Fibroblast of skin of right quadriceps (primary cell): ENCODE data around the gene SIRPA.

Source experiments
- DNase-seq: peaks from one replicate; pipeline ENCODE4 v3.0.0-alpha.2; 2013

Gene SIRPA

DNA sequence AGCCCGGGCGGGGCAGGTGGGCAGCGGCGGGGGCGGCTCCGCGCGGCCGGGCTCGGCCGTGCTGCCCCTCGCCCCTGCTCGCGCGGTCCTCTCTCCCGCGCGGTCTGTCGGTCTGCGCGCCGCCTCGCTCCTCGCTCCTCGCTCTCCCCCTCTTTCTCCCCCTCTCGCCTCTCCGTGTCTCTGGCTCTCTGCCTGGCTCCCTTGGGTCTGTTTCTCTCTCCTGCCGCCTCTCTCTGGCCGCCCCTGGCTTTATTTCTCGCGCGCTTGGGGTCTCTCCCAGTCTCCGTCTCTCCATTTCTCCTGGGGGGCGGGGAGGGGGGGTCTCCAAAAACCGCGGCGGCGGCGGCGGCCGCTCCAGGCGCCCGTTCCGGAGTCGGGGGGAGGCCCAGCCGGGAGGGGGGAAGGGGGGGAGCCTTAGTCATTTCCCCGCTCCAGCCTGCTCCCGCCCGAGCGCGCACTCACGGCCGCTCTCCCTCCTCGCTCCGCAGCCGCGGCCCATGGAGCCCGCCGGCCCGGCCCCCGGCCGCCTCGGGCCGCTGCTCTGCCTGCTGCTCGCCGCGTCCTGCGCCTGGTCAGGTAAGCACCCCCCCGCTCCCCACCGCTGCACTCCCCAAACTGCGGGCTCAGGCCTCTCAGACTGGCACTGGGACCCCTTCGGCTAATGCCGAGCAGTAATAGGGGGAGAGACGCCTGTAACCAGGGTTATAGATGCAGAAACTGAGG lies at the start of gene SIRPA:
SIRPA (plus strand) TSS at position 457 of the 723 bp plus-strand sequence; CDS start at position 498, 41 bp downstream.
- peak; percentile 75 for DNase-seq

GRCh38 chr20:1845701-1846100 lies 49.5 kb upstream of the SIRPA start:
- DNase-seq = no peak

GRCh38 chr20:1846341-1846740 lies 48.9 kb upstream of the SIRPA start:
- DNase-seq = no peak

- DNase-seq = no peak
Measured at GRCh38 chr20:1846876-1847275, 48.3 kb upstream of the SIRPA start.

DNA sequence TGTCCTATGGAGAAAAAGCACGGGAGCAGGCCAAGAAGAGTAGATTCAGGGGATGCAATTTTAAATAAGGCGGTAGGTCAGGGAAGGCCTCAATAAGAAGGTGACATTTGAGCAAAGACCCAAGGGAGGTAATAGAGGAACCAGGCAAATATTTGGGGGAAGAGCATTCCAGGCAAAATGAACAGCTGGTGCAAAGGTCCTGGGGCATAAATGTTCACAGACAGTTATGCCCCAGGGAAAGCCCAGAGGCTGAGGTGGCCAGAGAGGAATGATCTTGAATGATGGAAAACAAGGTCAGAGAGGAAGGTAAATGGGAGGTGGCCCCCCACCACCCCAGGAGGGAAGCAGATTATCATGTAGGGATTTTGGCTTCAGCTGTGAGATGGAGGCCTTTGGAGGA lies 47.4 kb upstream of the SIRPA start:
- DNase-seq = no peak

DNA sequence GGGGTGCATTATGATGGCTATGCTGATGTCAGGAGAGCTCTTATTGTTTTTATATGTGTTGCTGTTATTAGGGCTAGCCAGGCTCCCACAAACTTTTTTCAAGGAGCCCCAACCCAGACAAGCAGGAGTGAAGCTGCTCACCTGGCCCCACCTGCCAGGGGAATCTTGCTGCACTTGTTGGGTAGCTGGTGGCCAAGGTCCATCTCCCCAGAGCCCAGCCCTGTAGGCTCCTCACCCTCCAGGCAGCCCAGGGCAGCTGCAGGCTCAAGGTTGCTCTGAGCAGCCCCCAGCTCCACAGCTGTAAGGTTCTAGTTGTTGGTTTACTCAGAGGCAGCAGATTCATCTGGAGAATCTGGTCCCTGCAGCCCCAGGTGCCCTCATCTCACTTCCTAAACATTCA lies 46.8 kb upstream of the SIRPA start:
- no peak for DNase-seq

DNA sequence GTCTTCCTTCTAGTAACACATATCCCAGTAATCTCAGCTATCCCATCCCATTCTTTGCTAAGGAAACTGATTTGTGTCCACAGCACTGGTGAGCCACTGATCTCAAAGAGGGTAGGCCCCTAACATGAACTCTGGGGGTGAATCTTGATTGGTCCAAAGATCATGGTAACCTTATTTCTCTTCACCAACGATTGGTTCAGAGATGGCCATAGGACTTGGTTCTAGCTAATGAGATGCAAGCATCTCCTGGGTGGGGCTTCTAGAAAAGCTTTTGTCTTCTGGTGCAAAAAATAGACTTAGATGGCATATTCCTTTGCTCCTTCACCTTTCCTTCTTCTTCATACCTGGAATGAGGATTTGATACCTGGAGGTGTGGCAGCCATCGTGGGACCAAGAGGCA lies 43.8 kb upstream of the SIRPA start:
- no peak for DNase-seq

DNA sequence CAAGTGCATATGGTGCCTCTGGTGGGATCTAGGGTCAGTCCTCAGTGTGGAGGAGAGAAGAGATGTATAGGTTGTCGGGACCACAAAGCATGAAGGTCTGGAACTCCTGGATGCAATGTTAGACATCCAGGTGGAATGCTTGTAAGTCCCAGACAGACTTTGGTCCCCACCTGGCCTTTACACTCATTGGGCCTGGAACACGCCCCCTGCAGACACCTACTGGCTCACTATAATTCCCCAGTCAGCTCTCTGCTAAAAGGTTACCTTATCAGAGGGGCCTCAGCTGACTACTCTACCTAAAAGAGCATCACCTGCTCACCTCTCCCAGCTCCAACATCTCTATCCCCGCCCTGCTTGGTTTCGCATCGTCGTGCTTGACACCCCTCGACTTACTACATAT lies 41.7 kb upstream of the SIRPA start:
- no peak for DNase-seq

- DNase-seq = no peak
Measured at GRCh38 chr20:1854246-1854645, 41.0 kb upstream of the SIRPA start.

DNA sequence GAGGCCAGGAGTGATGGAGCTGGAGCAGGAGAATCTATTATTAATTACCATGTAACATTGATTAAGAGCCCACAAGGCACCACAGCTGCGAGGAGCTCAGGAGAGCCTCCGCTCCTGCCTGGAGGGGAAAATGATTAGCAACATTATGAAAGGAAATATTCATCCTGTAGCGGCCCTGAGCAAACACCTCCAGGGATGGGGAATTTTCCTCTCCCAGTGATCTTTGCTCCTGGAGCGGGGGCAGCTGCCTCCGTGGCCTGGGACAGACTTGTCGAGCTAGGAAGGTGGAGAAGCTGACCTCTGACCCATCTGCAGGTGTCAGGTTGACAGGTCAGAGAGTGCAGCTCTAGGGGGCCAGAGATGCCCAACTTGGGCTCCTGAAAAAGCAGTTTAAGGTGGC lies 40.1 kb upstream of the SIRPA start:
- no peak for DNase-seq

GRCh38 chr20:1855690-1856089 lies 39.5 kb upstream of the SIRPA start:
- no peak for DNase-seq

DNA sequence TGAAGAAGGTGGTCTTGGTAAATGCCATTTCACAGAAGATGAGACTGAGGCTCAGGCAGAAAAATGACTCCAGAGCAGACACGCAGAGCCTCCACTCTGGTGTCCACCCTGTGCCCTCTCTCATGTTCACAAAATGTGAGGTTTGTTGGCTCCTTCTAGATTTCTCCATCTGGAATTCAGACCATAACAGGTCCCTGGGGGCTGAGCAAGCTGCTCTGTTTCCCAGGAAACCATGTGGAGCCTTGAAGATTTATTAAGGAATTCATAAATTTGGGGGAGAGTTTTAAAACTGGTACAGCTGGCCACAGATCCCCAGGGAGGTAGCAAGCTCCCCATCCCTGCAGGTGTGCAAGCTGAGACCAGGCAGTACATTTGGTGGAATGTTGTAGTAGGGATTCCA lies 38.8 kb upstream of the SIRPA start:
- peak; percentile 68 for DNase-seq

- DNase-seq = no peak
Measured at GRCh38 chr20:1857466-1857865, 37.7 kb upstream of the SIRPA start.

DNA sequence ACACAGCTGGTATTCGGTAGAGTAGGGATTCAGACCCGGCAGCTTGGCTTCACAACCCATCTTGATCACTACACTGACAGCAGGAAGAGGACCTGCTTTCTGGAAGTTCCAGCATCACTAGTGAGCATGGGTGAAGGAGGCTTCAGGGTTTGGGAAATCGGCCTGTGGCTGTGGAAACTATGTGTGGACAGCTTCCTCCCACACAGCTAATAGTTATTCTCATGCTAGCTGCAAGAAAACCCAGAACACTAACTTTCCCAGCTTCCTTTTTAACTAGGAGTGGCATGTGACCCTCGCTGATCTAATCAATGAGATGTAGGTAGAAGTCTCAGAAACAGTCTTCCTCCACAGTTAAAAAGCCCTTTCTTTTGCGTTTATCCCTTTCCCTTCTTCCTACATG lies 36.3 kb upstream of the SIRPA start:
- DNase-seq = no peak

DNA sequence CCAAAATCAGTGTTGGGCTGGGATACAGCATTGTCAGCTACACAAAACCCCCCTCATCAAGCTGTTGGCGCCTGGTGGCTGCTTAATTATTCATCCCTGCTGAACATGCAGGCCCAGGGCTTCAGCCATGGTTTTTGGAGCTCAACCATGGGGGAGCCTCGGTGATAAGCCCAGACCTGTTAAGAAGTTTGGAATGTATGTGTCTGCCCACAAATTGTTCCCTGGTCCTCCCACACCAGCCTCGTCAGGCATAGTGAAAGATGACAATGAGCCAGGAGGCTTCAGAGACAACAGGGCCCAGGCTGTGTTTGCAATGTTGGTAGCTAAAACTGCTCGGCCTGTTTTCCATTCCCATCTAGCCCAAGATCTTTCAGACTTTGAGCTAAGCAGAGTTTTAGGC lies 34.8 kb upstream of the SIRPA start:
- peak; percentile 84 for DNase-seq

DNA sequence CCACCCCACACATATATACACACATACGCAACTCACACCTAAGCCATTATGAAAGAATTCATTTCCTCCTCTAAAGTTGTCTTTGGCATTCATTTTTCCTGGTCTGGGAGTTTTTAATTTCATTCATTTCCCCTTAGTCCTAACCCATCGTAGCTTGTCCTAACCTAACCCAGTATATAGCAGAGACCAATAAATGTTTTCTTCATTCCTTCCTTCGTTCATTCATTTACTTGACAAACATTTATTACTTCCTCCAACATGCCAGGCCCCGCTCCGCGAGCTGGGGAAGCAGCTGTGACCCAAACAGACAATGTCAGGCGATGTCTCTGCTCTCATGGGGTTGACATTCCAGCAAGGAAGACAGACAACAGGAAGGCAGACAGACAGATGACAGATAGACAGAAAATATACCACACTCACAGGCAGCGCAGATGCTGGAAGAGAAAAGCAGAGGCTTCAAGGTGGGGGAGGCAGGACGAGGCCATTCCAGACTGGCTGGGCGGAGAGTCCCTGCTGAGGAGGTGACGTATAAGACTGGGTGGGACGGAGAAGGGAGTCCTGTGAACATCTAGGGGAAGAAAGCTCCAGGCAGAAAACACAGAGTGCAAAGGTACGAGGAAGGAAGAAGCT lies 33.7 kb upstream of the SIRPA start:
- peak; percentile 71 for DNase-seq

GRCh38 chr20:1861996-1862662 lies 33.1 kb upstream of the SIRPA start:
- no peak for DNase-seq

DNA sequence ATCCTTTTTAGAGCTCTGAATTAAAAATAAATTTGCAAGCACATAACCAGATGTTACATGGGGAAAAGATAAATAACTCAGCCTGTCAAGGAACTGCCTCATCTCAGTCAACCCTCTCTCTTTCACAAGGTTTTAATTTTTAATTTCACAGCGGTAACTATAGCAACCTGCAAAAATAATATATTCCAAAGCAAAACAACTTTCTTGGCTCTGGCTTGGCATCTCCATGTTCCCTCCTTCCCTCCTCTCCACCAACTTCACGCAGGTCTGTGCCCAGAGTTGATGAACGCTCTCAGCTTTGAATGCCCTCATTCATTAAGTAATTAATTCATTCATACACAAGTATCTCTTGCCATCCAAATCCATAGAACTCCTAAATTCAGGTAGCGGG lies 32.5 kb upstream of the SIRPA start:
- DNase-seq = no peak

DNA sequence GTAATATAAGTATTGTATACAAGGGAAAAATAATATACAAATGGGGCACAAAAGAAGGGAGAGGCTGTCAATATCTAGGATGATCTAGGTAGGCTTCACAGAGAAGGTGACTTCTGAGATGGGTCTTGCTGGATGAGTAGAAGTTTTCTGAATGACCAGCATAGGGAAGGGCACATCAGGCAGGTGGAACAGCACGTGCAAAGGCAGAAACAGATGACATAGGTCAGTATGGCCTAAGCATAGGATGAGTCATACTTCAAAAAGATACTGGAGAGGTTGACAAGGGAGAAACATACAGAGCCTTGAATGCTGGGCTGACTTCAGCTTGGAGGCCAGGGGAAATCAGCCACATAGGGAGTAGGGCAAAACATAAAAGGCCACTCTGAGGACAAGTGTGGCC lies 31.9 kb upstream of the SIRPA start:
- DNase-seq = no peak

DNA sequence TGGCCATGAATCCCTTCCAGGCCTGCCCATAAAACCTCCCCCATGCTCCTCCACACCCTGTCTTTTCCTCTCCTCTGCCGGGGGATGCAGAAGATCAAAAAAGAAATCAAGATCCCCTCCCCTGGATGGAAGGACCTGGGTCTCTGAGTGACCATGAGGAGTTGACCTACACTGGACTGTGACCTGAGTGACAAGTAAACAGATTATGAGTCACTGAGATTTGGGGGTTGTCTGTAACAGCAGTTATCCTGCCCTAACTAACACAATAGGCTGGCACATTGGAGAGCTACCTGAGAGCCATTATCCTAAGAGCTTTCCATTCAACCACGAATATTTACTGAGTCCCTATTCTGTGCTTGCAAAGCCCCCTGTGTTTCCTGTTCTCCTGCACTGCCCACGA lies 28.4 kb upstream of the SIRPA start:
- DNase-seq = no peak

GRCh38 chr20:1867495-1868260 lies 27.5 kb upstream of the SIRPA start:
- DNase-seq = no peak

DNA sequence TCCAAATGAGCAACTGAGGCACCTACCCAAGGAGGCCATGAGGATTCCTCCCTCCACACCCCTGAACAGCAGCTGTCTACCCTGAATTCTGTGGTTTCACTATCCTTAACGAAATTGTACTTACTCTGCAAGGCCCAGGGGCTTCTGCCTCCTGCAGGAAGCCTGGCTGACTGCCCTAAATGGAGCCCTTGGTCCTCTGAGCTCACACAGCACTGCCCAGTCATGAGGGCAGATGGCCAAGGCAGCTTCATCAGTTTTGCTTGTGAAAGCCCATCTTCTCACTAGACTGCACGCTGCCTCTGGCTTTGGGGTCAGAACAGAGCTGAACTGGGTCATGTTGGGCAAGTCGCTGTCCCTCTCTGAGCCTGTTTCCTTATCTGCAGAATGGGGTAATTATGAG lies 26.4 kb upstream of the SIRPA start:
- no peak for DNase-seq

DNA sequence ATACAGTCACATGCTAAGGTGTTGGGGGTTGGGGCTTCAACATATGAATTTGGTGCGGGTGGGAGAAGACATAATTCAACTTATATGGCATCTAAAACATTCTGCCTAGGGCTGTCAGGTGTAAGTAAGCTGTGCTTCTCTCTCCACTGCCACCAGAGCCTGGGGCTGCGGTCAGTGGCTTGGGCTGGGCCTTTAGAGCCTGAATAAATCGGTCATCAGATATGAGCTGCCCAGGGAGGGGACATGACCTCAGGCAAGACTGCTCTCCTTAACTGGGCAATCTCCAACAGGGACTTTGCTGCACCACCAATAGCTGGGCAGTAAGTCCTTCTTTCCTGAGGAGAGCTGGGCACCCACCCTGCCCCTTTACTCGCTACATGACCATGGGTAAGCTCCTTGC lies 24.9 kb upstream of the SIRPA start:
- DNase-seq = no peak
